ENCODE data around the gene ITCH.
"Not testable (repeated sequence)": the region's sequence is repeated elsewhere in the genome, so short reads cannot be mapped to it uniquely, and the experiment has no call there.

Gene ITCH

DNA sequence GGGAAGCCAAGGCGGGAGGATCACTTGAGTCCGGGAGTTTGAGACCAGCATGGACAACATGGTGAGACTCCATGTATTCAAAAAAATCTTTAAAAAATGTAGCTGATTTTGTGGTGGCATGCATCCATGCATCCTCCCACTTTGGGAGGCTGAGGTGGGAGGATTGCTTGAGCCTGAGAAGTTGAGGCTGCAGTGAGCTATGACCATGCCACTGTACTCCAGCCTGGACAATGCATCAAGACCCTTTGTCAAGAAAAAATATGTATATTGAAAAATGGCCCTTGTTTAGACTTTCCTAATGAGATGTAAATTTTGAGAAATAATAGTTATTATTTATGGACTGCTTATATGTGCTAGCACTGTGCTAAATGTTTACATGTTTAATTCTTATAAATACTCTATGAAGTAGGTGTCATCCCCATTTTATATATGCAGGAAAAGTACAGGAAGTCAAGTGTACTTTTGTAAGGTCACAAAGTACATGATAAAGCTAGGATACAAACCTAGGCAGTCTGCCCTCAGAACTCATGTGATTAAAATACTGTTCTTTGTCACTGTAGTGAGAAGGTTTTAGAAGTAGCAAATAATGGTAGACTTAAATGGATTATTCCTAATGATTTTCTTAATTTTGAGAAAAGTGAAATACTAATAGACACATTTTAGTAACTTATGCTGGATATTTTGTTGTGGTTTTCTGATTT, 58.8 kb downstream of the ITCH start:
- no peak for DNase-seq

DNA sequence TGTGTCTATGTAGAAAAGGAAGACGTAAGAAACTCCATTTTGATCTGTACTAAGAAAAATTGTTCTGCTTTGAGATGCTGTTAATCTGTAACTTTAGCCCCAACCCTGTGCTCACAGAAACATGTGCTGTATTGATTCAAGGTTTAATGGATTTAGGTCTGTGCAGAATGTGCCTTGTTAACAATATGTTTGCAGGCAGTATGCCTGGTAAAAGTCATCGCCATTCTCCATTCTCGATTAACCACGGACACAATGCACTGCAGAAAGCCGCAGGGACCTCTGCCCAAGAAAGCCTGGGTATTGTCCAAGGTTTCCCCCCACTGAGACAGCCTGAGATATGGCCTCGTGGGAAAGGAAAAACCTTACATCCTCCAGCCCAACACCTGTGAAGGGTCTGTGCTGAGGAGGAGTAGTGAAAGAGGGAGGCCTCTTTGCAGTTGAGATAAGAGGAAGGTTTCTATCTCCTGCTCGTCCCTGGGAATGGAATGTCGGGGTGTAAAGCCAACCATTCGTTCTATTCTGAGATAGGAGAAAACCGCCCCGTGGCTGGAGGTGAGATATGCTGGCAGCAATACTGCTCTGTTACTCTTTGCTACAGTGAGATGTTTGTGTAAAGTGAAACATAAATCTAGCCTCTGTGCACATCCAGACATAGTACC, 62.1 kb downstream of the ITCH start:
- DNase-seq = not testable (repeated sequence)

DNA sequence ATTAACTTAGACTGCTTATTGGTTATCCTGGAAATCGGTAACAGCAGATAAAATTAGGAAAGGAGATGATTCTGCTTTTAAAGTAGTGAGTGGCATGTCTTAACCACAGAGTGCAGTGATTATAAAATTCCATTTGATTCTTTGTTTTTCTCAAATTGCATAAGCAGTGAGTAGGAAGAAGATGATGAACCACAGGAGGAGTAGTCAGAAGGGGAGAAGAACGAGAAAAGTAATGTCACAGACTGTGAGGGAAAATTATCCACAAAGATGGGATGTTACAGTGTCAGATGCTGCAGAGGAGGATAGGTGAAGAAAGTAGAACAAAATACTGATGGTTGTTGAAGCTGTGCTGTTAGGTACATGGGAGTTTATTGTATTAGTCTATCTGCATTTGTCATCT, 63.0 kb downstream of the ITCH start:
- DNase-seq = no peak

- no peak for DNase-seq
These were observed 64.3 kb downstream of the ITCH start for GRCh38 chr20:34427331-34427730.

DNA sequence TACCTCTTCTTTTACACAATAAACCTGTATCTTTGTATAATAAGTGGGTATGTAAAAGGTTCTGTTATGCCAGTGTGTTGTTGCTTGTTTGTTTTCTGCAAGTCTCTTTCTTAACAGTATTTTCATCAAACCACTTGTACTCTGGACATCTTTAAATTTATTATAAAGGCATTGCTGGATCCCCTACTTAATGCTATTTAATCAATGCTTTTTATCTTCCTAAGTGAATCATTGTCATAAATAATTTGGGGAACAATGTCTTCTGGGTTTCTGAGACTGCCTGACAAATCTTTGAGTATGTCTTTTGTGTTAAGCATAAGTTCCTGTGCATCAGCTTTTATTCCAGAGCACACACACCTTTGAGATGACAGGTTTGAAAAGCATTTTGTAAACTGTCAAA, 64.7 kb downstream of the ITCH start:
- no peak for DNase-seq

DNA sequence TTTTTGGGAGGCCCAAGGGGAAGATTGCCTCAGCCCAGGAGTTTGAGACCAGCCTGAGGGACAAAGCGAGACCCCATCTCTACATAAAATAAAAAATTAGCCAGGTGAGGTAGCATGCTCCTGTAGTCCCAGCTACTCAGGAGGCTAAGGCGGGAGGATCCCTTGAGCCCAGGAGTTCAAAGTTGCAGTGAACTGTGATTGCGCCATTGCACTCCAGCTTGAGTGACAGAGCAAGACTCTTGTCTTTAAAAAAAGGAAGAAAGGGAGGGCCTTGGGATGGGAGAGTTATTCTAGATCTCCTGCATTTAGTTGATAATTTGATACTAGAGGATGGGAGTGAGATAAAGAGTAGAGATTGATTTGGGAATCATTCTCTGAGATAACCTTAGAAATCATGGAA, 68.1 kb downstream of the ITCH start:
- DNase-seq = no peak

GRCh38 chr20:34432663-34433062, 69.6 kb downstream of the ITCH start:
- not testable (repeated sequence) for DNase-seq

DNA sequence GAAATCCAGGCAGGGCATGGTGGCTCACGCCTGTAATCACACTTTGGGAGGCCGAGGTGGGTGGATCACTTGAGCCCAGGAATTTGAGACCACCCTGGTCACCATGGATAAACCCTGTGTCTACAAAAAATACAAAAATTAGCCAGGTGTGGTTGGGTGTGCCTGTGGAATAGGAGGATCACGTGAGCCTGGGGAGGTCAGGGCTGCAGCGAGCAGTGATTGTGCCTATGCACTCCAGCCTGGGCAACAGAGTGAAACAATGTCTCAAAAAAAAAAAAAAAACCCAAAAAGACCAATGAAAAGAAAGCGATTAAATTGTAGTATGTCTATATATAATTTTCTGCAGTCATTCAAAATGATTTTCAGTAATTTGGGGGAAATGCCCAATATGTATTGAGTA, 70.3 kb downstream of the ITCH start:
- no peak for DNase-seq

DNA sequence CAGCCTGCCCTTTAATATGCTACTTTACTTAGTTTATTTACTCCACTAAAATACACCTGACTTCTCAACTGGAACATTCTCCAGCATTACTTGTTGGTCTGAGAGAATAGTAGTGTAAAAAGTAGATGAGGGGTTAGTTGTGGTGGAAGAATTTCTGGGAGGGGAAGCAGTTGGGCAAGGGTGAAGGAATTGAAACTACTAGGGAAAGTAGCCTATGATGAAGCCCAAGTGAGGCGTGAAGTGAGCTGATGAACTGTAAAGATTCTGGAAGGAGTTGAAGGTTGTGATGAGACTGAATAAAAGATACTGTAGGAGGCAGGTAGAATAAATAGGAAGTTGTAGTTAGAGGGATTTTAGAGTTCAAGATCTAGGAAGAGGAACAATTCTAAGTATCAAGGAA, 72.5 kb downstream of the ITCH start:
- no peak for DNase-seq

GRCh38 chr20:34437330-34437986, 74.4 kb downstream of the ITCH start:
- DNase-seq = no peak

DNA sequence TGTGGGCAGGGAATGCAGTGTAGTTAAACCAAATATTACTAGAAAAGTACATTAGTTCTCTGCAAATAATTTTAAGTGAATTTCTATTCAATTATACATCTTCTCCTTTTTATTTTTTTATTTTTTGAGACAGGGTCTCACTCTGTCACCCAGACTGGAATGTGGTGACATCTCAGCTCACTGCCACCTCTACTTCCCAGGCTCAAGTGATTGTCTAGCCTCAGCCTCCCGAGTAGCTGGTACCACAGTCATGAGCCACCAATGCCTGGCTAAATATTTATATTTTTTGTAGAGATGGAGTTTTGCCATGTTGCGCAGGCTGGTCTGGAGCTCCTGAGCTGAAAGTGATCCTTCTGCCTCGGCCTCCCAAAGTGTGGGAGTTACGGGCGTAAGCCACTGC, 76.1 kb downstream of the ITCH start:
- no peak for DNase-seq

DNA sequence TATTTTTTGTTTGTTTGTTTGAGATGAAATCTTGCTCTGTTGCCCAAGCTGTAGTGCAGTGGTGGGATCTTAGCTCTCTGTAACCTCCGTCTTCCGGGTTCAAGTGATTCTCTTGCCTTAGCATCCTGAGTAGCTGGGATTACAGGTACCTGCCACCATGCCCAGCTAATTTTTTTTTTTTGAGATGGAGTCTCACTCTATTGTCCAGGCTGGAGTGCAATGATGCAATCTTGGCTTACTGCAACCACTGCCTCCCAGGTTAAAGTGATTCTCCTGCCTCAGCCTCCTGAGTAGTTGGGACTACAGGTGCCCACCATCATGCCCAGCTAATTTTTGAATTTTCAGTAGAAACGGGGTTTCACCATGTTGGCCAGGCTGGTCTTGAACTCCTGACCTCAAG, 78.3 kb downstream of the ITCH start:
- not testable (repeated sequence) for DNase-seq

GRCh38 chr20:34443546-34443945, 80.5 kb downstream of the ITCH start:
- DNase-seq = no peak

DNA sequence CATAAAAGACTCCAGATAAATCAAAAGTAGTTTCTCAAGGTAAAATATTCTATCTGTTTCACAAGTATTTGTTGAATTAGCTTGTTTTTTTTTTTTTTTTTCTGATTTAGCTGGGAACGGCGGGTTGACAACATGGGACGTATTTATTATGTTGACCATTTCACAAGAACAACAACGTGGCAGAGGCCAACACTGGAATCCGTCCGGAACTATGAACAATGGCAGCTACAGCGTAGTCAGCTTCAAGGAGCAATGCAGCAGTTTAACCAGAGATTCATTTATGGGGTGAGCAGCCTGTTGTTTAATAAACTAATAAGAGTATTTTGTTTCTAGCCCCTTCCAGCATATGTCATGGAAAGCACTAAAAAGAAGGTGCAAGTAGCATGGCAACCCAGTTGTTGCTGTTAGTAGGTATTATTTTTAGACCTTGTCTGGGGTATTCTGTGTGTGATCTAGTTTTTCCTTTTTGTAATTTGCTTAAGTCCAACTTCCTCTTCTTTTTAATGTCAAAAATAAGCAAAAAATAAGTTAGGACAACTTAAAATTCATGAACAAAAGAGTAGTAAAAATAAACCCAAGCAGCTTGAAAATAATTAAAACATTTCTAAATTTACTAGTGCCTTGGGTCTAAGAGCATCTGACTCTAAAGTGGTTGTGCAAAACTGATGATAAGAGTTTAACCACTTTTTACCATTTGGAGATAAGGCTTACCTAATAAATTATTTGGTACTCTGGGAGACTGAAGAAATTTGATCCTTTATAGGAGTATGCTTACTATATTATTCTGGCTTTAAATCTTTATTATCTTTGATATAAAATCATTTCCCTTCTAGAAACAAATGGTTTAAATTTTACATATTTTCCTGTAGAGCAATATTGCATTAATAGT, 82.3 kb downstream of the ITCH start:
- no peak for DNase-seq

- DNase-seq = no peak
These were observed 85.4 kb downstream of the ITCH start for GRCh38 chr20:34448517-34448916.

- DNase-seq = no peak
These were observed 86.9 kb downstream of the ITCH start for GRCh38 chr20:34449674-34450592.

DNA sequence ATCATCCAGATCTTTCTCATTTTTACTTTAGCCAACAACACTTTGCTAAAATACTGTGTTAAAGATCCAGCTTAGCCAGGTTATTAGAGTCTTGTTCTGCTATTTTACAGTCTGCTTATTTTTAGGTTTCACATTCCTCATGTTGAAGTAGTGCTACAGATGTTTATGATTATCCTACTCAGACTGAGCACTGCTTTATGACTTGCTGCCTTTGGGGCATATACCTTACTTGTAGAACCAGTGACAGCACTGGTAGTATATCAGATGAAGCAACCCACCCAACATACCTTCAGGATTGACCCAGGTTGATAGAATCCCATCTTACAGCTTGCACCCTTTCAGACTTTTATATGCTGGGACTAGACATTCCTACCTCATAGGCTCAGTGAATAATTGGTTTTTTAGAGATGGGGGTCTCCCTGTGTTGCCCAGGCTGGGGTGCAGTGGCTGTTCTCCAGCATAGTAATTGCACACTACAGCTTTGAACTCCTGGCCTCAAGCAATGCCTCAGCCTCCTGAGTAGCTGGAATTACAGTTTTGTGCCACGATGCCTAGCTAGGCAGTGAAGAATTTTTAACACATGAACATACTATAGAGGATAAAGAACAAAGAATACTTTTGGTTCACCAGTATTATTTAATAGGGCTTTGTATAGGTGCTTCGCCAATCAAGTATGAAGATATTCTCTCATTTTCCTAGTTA, 89.4 kb downstream of the ITCH start:
- no peak for DNase-seq

GRCh38 chr20:34458631-34459030, 95.6 kb downstream of the ITCH start:
- no peak for DNase-seq

DNA sequence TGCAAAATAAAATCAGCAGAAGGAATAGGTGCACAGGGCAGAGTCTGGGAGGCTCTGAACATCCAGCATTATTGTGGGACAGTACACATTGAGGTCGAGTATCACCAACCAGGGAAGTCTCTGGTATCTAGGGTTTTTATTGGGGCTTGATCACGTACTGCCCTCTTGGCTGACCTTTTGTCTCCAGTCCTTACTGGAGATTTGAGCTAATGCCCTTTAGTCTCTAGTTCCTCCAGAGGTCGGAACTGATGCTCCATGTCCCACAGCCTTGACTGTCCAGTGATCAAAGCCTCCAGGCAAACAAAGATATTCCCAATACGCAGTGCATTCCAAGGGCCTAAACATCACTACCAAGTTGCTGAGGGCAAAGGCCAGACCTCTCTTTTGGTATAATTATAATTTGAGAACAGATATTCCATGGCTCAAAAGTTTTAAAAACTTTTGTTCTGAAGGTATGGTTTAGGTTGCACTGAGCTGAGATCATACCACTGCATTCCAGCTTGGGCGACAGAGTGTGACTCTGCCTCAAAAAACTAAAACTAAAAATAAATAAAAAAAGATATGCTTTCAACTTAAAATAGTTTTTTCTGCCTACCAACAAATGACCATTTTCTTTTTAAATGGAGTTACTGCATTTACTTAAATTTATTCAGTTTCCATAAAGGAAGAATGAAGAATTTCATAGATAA, 96.3 kb downstream of the ITCH start:
- DNase-seq = no peak

DNA sequence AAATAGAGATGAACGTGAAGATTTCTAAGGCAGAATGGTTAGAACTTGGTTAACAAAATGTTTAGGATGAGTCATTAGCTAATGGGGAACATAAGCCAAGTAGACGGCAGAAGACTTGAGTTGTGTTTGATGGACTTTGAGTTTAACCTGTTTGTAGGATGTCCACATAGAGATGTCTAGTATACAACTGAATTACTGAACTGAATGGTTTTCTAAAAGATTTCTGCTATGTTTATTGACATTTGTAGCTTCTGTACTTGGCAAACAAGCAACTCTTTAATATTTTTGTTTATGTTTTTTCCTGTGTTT, 98.7 kb downstream of the ITCH start:
- DNase-seq = no peak

GRCh38 chr20:34468951-34469350, 105.9 kb downstream of the ITCH start:
- no peak for DNase-seq
